NT2/D1 (cell line): ENCODE measurements around the gene DIAPH2.

ENCODE experiments used
- YY1 ChIP-seq: IDR thresholded peaks from 2 replicates; pipeline ENCODE4 v1.6.1; 2011; ENCODE audit not compliant: insufficient read length, insufficient read depth
- ZNF274 ChIP-seq: IDR thresholded peaks from 2 replicates; pipeline ENCODE4 v1.6.1; 2011; ENCODE audit warnings: mild to moderate bottlenecking, low read depth, low read length

DNA sequence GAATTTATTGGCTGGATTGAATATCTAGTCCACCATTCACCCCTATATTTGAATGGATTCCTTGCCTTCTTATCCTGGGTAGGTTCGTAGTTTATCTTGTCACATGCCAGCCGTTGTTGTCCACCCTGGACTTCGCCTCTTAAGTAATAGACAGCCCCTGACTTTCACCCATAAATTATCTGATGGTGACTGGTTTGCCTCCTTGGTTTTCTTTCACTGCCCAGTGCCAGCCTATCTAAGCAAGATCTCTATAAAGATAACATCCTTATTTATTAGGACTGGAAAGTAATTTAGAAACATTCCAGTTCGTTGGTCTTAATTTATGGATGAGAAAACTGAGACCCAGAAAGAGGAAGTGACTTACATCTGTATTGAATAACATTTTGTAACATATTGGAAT, 609.4 kb downstream of the DIAPH2 start:
- TF ChIP-seq YY1 (no peak), ZNF274 (no peak)
